ENCODE data around the gene CNTNAP2. TPM values are rescaled to one million over a fixed set of nuclear protein-coding genes. Genes with fewer than 3 reads are reported as not detected.

Gene CNTNAP2
- total and polyA plus RNA-seq, 2 of the 13 experiments (the other 11 are each of a cell fraction or from before 2014, with no cell fraction given), result 0.40 to 0.42 TPM

DNA sequence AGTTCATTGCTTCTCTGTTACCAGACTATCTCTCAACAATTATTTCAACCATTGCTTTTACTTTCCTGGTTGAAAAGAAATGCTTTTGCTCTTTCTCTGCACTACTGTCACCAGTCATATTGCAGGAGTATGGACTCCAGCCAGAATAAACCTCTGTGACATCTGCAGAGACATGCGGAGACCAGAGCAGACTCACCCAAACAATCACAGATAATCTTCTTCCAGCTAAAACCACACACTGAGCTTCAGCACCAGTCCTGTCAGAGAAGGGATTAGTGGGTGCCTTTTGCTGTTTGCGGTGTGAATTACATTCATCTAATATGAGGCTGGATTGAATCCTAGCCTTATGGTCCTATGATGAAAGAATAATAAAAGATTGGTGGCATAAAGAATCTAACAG is 258.6 kb downstream of the CNTNAP2 start:
- Histone ChIP-seq H2AFZ (ENCODE audit: low read length) (no peak overlapping the region), H3K9ac (ENCODE audit: insufficient read depth, low read depth, low read length) (no peak overlapping the region), H3K4me1 (ENCODE audit: insufficient read depth, low read length) (no peaks in the 10 kb centered on the region), H3K36me3 (replicated peaks in 1 of 2; ENCODE audit: control insufficient read depth in 1 of 2, insufficient read depth in 2 of 2, low read length in 2 of 2) (no peaks in the 10 kb centered on the region), H3K27me3 (ENCODE audit: control insufficient read depth in 1 of 2, insufficient read depth in 2 of 2, low read length in 2 of 2) (no peaks in the 10 kb centered on the region), H3K4me3 (replicated peaks in 1 of 3; ENCODE audit: insufficient read depth in 1 of 3, low read depth in 2 of 3, low read length in 3 of 3) (no peak overlapping the region), H3K27ac (ENCODE audit: extremely low read length, insufficient read depth, low read length) (no peak overlapping the region), H4K20me1 (ENCODE audit: insufficient read depth, low read length) (no peaks in the 10 kb centered on the region), H3K79me2 (ENCODE audit: insufficient read depth, low read length) (no peaks in the 10 kb centered on the region), H3K4me2 (ENCODE audit: low read depth, low read length) (no peak overlapping the region), H3K9me3 (ENCODE audit: low read length) (peaks cover 57% of the 10 kb centered on the region)
- in situ Hi-C loops (cut with HindIII; ENCODE audit: extremely low pct_ligation_motif_present, low pct_unique_long_range_greater_than_20kb) (no loop called here), intact Hi-C loops (cut with micrococcal nuclease; ENCODE audit: unreplicated experiment) (no loop called here)
- FAIRE-seq, result no peak
- 43% methylated on average over 2 of the region's 2 CpGs for WGBS (ENCODE audit: low lambda C conversion rate)
- ChIA-PET POLR2A (no interaction called here), CTCF (ENCODE audit: low intra/inter-chr PET ratio, low total read pairs) (no interaction called here)
- no peak for ATAC-seq
- no peak for TF ChIP-seq ZNF713 (CRISPR knock-in tag; IDR thresholded peaks at IDR 0.05)
- no peak for TF ChIP-seq NFKB2 (CRISPR knock-in tag; IDR thresholded peaks at IDR 0.05; ENCODE audit: borderline replicate concordance)
- TF ChIP-seq ZNF790 (CRISPR knock-in tag; IDR thresholded peaks at IDR 0.05; ENCODE audit: borderline replicate concordance), result no peak
- no peak for TF ChIP-seq SPEN (CRISPR knock-in tag; IDR thresholded peaks at IDR 0.05; ENCODE audit: low read depth)
- no peak for TF ChIP-seq ZNF563 (CRISPR knock-in tag; IDR thresholded peaks at IDR 0.05)
- no peak for TF ChIP-seq ZNF652 (CRISPR knock-in tag; IDR thresholded peaks at IDR 0.05; ENCODE audit: borderline replicate concordance, low read depth)
- no peak for TF ChIP-seq BATF2 (CRISPR knock-in tag; IDR thresholded peaks at IDR 0.05)
- TF ChIP-seq BORCS8-MEF2B (CRISPR knock-in tag; IDR thresholded peaks at IDR 0.05), result no peak
- TF ChIP-seq GTF3A (CRISPR knock-in tag; conservative IDR thresholded peaks at IDR 0.05), result no peak
- no peak for TF ChIP-seq NFYB (CRISPR knock-in tag; IDR thresholded peaks at IDR 0.05)
- TF ChIP-seq TCF7L2 (IDR thresholded peaks at IDR 0.05; ENCODE audit: low read depth, low read length), result no peak
- TF ChIP-seq ATF1 (CRISPR knock-in tag; IDR thresholded peaks at IDR 0.05), result no peak
- no peak for TF ChIP-seq TOE1 (CRISPR knock-in tag; IDR thresholded peaks at IDR 0.05)
- TF ChIP-seq MATR3 (CRISPR knock-in tag; IDR thresholded peaks at IDR 0.05), result no peak
- no peak for TF ChIP-seq ZNF609 (CRISPR knock-in tag; IDR thresholded peaks at IDR 0.05; ENCODE audit: borderline replicate concordance)
- no peak for TF ChIP-seq ZMYM3 (CRISPR knock-in tag; IDR thresholded peaks at IDR 0.05)
- no peak for TF ChIP-seq KDM5B (CRISPR knock-in tag; IDR thresholded peaks at IDR 0.05; ENCODE audit: borderline replicate concordance)
- no peak for DNase-seq (ENCODE audit: low spot score)
- no TSS peak for BruUV-seq (replicated peaks)
